Measurements from ENCODE around the gene AFAP1L1. TPM values are rescaled to one million over a fixed set of nuclear protein-coding genes. Genes with fewer than 3 reads are reported as not detected.

AFAP1L1 gene
- polyA plus RNA-seq, 2 of the 4 experiments (the other 2 are of a cell fraction), result 1.5 to 3.5 TPM

- Histone ChIP-seq H3K4me3 (no peak overlapping the region), H3K9me3 (no peaks in the 10 kb centered on the region), H3K4me2 (no peak overlapping the region), H3K27ac (no peak overlapping the region), H3K4me1 (no peaks in the 10 kb centered on the region)
- DNase-seq (ENCODE audit: low read depth in 1 of 2, low spot score in 1 of 2) (no peak), ATAC-seq (no peak), FAIRE-seq (no peak)
- WGBS (ENCODE audit: missing lambda C conversion rate), result 53% methylated on average over 5 of the region's 5 CpGs
- CTCF ChIA-PET, result interaction anchor here (0.7 to 3.3 kb wide), 7 partner anchors 10 to 159 kb away, joined by 3 to 31 read pairs (median 4); no protein-coding TSS in a partner anchor
- TF ChIP-seq ESRRA (IDR thresholded peaks at IDR 0.05; ENCODE audit: borderline replicate concordance, low read length), result no peak
- TF ChIP-seq HDAC2 (IDR thresholded peaks at IDR 0.05), result no peak
- no peak for TF ChIP-seq NFE2L2 (conservative IDR thresholded peaks at IDR 0.05; ENCODE audit: low read length)
- no peak for TF ChIP-seq MAX (IDR thresholded peaks at IDR 0.05)
- TF ChIP-seq MAZ (IDR thresholded peaks at IDR 0.05; ENCODE audit: borderline replicate concordance, low read depth, low read length), result no peak
- no peak for TF ChIP-seq HMGXB4 (CRISPR knock-in tag; IDR thresholded peaks at IDR 0.05; ENCODE audit: borderline replicate concordance)
- no peak for TF ChIP-seq GATA3 (IDR thresholded peaks at IDR 0.05; ENCODE audit: borderline replicate concordance)
- POLR2A ChIA-PET, result no interaction called here
These were observed 7.0 kb downstream of the AFAP1L1 start for GRCh38 chr5:149278451-149279210.

GRCh38 chr5:149279661-149280060 is 8.0 kb downstream of the AFAP1L1 start:
- DNase-seq (ENCODE audit: low read depth in 1 of 2, low spot score in 1 of 2) (no peak), FAIRE-seq (no peak), ATAC-seq (no peak)
- WGBS (ENCODE audit: missing lambda C conversion rate), result 67% methylated on average over 1 of the region's 1 CpG
- Histone ChIP-seq H3K4me1 (no peaks in the 10 kb centered on the region), H3K9me3 (no peaks in the 10 kb centered on the region), H3K4me2 (no peak overlapping the region), H3K27ac (no peak overlapping the region), H3K4me3 (no peak overlapping the region)
- TF ChIP-seq HEYL (CRISPR knock-in tag; IDR thresholded peaks at IDR 0.05) (no peak), HDAC2 (IDR thresholded peaks at IDR 0.05) (no peak), ESRRA (IDR thresholded peaks at IDR 0.05; ENCODE audit: borderline replicate concordance, low read length) (no peak), KDM1A (IDR thresholded peaks at IDR 0.05; ENCODE audit: low read depth) (no peak), RAD21 (conservative IDR thresholded peaks at IDR 0.05 in 1 of 2, IDR thresholded peaks at IDR 0.05 in 1 of 2) (no peak), FOSB (CRISPR knock-in tag; IDR thresholded peaks at IDR 0.05) (no peak), CBX8 (IDR thresholded peaks at IDR 0.05) (no peak), ZSCAN20 (CRISPR knock-in tag; IDR thresholded peaks at IDR 0.05) (no peak), EP300 (IDR thresholded peaks at IDR 0.05) (no peak), CBX2 (IDR thresholded peaks at IDR 0.05; ENCODE audit: borderline replicate concordance, low read depth) (no peak), SMC3 (IDR thresholded peaks at IDR 0.05) (no peak), POLR2AphosphoS2 (conservative IDR thresholded peaks at IDR 0.05; ENCODE audit: low read length) (no peak), POLR2A (IDR thresholded peaks at IDR 0.05; ENCODE audit: low read length) (no peak), NR3C1 (IDR thresholded peaks at IDR 0.05) (no peak), RFX5 (IDR thresholded peaks at IDR 0.05) (no peak), REST (IDR thresholded peaks at IDR 0.05) (no peak)
- ChIA-PET CTCF (interaction anchor here (0.5 to 3.3 kb wide), 7 partner anchors 9 to 1180 kb away, joined by 3 to 31 read pairs (median 3); no protein-coding TSS in a partner anchor), POLR2A (no interaction called here)
